DND-41 (cell line): ENCODE results near the gene CEP68.

Source experiments
- ATAC-seq: fragments of 200-7000 bp; cut with Tn5 transposase; 3 replicates; pipeline ENCODE4 v1.9.1; 2021; ENCODE audit warnings: low read depth; ENCODE audit not compliant: insufficient read depth
- DNase-seq: peaks from one replicate; pipeline ENCODE4 v3.0.0-alpha.2; 2020
- H2AFZ ChIP-seq: 2 replicates; pipeline ENCODE4 v1.6.0; 2012; ENCODE audit warnings: low read depth, low read length
- H3K27ac ChIP-seq: 2 replicates; pipeline ENCODE4 v1.5.1; 2012; ENCODE audit warnings: low read length, inconsistent platforms
- H3K27me3 ChIP-seq: fragments of 200-600 bp; sonication (generic); 2 replicates; pipeline ENCODE4 v1.6.0; 2012; ENCODE audit warnings: low read length, mild to moderate bottlenecking, inconsistent platforms; ENCODE audit not compliant: insufficient read depth, poor library complexity
- H3K36me3 ChIP-seq: 2 replicates; pipeline ENCODE4 v1.5.1; 2012; ENCODE audit warnings: low read length, inconsistent platforms; ENCODE audit not compliant: insufficient read depth
- H3K4me1 ChIP-seq: 2 replicates; pipeline ENCODE4 v1.5.1; 2012; ENCODE audit warnings: mild to moderate bottlenecking, low read length; ENCODE audit not compliant: insufficient read depth
- H3K4me2 ChIP-seq: 2 replicates; pipeline ENCODE4 v1.6.0; 2012; ENCODE audit warnings: mild to moderate bottlenecking, moderate library complexity, low read length, inconsistent platforms; ENCODE audit not compliant: insufficient read depth
- H3K4me3 ChIP-seq, 2 experiments: fragments of 200-600 bp in 1 of 2; shearing (Covaris generic) in 1 of 2; 2 replicates each; pipeline ENCODE4 v1.5.1; 2012 to 2016; ENCODE audit warnings: inconsistent platforms in 2 of 2, low read length in 2 of 2, mild to moderate bottlenecking in 2 of 2, low read depth in 1 of 2, moderate library complexity in 1 of 2
- H3K79me2 ChIP-seq: 2 replicates; pipeline ENCODE4 v1.6.0; 2012; ENCODE audit warnings: low read length, inconsistent platforms; ENCODE audit not compliant: insufficient read depth
- H3K9ac ChIP-seq: 2 replicates; pipeline ENCODE4 v1.6.0; 2012; ENCODE audit warnings: low read depth, mild to moderate bottlenecking, inconsistent platforms, low read length, moderate library complexity
- H3K9me3 ChIP-seq: 2 replicates; pipeline ENCODE4 v1.5.1; 2012; ENCODE audit warnings: low read length, moderate library complexity, mild to moderate bottlenecking, inconsistent platforms; ENCODE audit not compliant: insufficient read depth, severe bottlenecking
- H4K20me1 ChIP-seq: 2 replicates; pipeline ENCODE4 v1.6.0; 2012; ENCODE audit warnings: low read length; ENCODE audit not compliant: insufficient read depth
- CTCF ChIP-seq: IDR thresholded peaks from 2 replicates; pipeline ENCODE4 v1.5.1; 2012; ENCODE audit warnings: borderline replicate concordance, low read length, moderate library complexity, mild to moderate bottlenecking; ENCODE audit not compliant: poor library complexity, severe bottlenecking; ENCODE audit errors: extremely low read depth
- EZH2 ChIP-seq: IDR thresholded peaks from 3 replicates; pipeline ENCODE4 v1.6.1; 2012; ENCODE audit warnings: borderline replicate concordance, low read depth, mild to moderate bottlenecking, moderate library complexity, low read length, inconsistent platforms; ENCODE audit not compliant: severe bottlenecking

CEP68 gene

GRCh38 chr2:65037178-65037577 is 19.0 kb upstream of the CEP68 start:
- Histone ChIP-seq H3K9ac (no peak overlapping the region), H3K79me2 (no peaks in the 10 kb centered on the region), H3K4me2 (no peak overlapping the region), H3K4me1 (peaks cover 6% of the 10 kb centered on the region), H4K20me1 (no peaks in the 10 kb centered on the region), H3K4me3 (no peak overlapping the region), H2AFZ (no peak overlapping the region), H3K36me3 (no peaks in the 10 kb centered on the region), H3K9me3 (no peaks in the 10 kb centered on the region), H3K27ac (no peak overlapping the region), H3K27me3 (no peaks in the 10 kb centered on the region)
- DNase-seq (no peak), ATAC-seq (no peak)
- TF ChIP-seq CTCF: no peak

- ATAC-seq (no peak), DNase-seq (no peak)
- TF ChIP-seq CTCF: no peak
- no peak for TF ChIP-seq EZH2
- no peaks in the 10 kb centered on the region for H3K79me2 ChIP-seq
- no peak overlapping the region for H3K9ac ChIP-seq
- H3K9me3 ChIP-seq: peaks cover 9% of the 10 kb centered on the region
- no peak overlapping the region for H3K4me3 ChIP-seq
- no peak overlapping the region for H3K4me2 ChIP-seq
- H3K27ac ChIP-seq: no peak overlapping the region
- peaks cover 3% of the 10 kb centered on the region; the same call in 1 of the 2 replicates for H3K36me3 ChIP-seq
- no peaks in the 10 kb centered on the region for H3K27me3 ChIP-seq
- H3K4me1 ChIP-seq: peaks cover 6% of the 10 kb centered on the region
- no peaks in the 10 kb centered on the region for H4K20me1 ChIP-seq
- no peak overlapping the region for H2AFZ ChIP-seq
These were observed 16.6 kb upstream of the CEP68 start for GRCh38 chr2:65039640-65040039.

GRCh38 chr2:65040400-65041261 is 15.6 kb upstream of the CEP68 start:
- Histone ChIP-seq H3K4me3 (peak overlapping the region in 1 of 2 experiments; percentile 41; a peak in 2 of 4 replicates), H3K27me3 (no peaks in the 10 kb centered on the region), H2AFZ (peak overlapping the region; percentile 75), H3K9ac (peak overlapping the region; percentile 1; the same call in 1 of the 2 replicates), H3K4me1 (peaks cover 6% of the 10 kb centered on the region), H3K9me3 (peaks cover 12% of the 10 kb centered on the region), H3K4me2 (peak overlapping the region; percentile 54), H3K79me2 (no peaks in the 10 kb centered on the region), H3K27ac (peak overlapping the region; percentile 59), H4K20me1 (no peaks in the 10 kb centered on the region), H3K36me3 (peaks cover 3% of the 10 kb centered on the region; the same call in 1 of the 2 replicates)
- ATAC-seq (peak; percentile 99), DNase-seq (peak; percentile 84)
- TF ChIP-seq EZH2: no peak
- peak; percentile 99 for TF ChIP-seq CTCF
